Spleen (tissue), 13 donors: ENCODE results near the gene LPP. TPM values are rescaled to one million over a fixed set of nuclear protein-coding genes. Genes with fewer than 3 reads are reported as not detected.
A peak's percentile ranks its signal among the peaks of the same experiment; 100 is the strongest.

Experiments
- DNase-seq: peaks from one replicate; pipeline ENCODE4 v3.0.0-alpha.2; 2020
- H3K27ac ChIP-seq, 8 donors: fragments of 200-600 bp; sonication (generic) in 7 of 8; 1 replicate in 4 of 8; 2 replicates in 4 of 8; pipeline versions ENCODE4 v1.5.0 to v1.8.0; 2016 to 2021; ENCODE audit warnings: inconsistent platforms in 4 of 8, mild to moderate bottlenecking in 4 of 8, moderate library complexity in 1 of 8
- H3K27me3 ChIP-seq, 7 donors: fragments of 200-600 bp; sonication (generic) in 6 of 7; replicated peaks in 1 of 7; 1 replicate in 4 of 7; 2 replicates in 3 of 7; pipeline versions ENCODE4 v1.5.0 to v1.8.0; 2016 to 2021; ENCODE audit warnings: inconsistent platforms in 3 of 7, mild to moderate bottlenecking in 1 of 7
- H3K36me3 ChIP-seq, 6 donors: fragments of 200-600 bp; sonication (generic) in 5 of 6; 1 replicate in 4 of 6; 2 replicates in 2 of 6; pipeline versions ENCODE4 v1.5.0 to v1.8.0; 2016 to 2021; ENCODE audit warnings: inconsistent platforms in 2 of 6
- H3K4me1 ChIP-seq, 6 donors: fragments of 200-600 bp; sonication (generic) in 5 of 6; 1 replicate in 3 of 6; 2 replicates in 3 of 6; pipeline versions ENCODE4 v1.5.0 to v1.8.0; 2016 to 2021; ENCODE audit warnings: inconsistent platforms in 3 of 6
- H3K4me3 ChIP-seq, 8 donors: fragments of 200-600 bp; sonication (generic) in 7 of 8; 1 replicate in 4 of 8; 2 replicates in 4 of 8; pipeline versions ENCODE4 v1.5.0 to v1.8.0; 2016 to 2021; ENCODE audit warnings: inconsistent platforms in 4 of 8, mild to moderate bottlenecking in 4 of 8, moderate library complexity in 2 of 8
- H3K9me3 ChIP-seq, 8 donors: fragments of 200-600 bp; sonication (generic) in 7 of 8; 1 replicate in 4 of 8; 2 replicates in 4 of 8; pipeline versions ENCODE4 v1.5.0 to v1.8.0; 2016 to 2021; ENCODE audit warnings: inconsistent platforms in 4 of 8
- POLR2A ChIP-seq, 3 donors: fragments of 450-650 bp; IDR thresholded peaks; one replicate each; pipeline ENCODE4 v1.5.1; 2017; ENCODE audit warnings: antibody characterized with exemption in 3 of 3, mild to moderate bottlenecking in 1 of 3
- POLR2AphosphoS5 ChIP-seq, 3 donors: sonication (generic); formaldehyde crosslinking; IDR thresholded peaks; one replicate each; pipeline ENCODE4 v1.5.1; 2017; ENCODE audit warnings: antibody characterized with exemption in 3 of 3
- WGBS, 5 donors: extraction: QIAGEN DNeasy Blood & Tissue Kit in 3 of 5; methylation state at CpG; one replicate each; pipeline versions ENCODE4 v1.1.5 to v1.1.7; 2013 to 2018; 5-methylcytosine and 5-hydroxymethylcytosine counted together
- intact Hi-C: fragments of 100-400 bp; cut with DNase I; formaldehyde crosslinking; loops from one replicate; pipeline ENCODE4 v1.15.0; 2023; ENCODE audit warnings: low total_unique reads
- long read RNA-seq, 2 donors: transcript quantifications; one replicate each; lab custom pipeline, GENCODE V29; 2026
- polyA plus RNA-seq, 3 donors: library from polyadenylated mRNA; stranded (reverse); fragments of 200-250 nt; gene quantifications; one replicate each; pipeline ENCODE4 v1.2.1, GENCODE V29; 2013
- total RNA-seq, 7 donors: library from RNA; depleted of rRNA in 3 of 7; stranded (reverse); fragments of >200 nt in 3 of 7; fragmentation: NEBNext Ultra II Directional in 4 of 7; extraction: Animal tissue kit (Norgen Biotek cat#: 25700) in 4 of 7; gene quantifications; one replicate each; pipeline versions ENCODE4 v1.1.0 to v1.2.1, GENCODE V29; 2016 to 2021
- TF ChIP-seq, protein P1 (sequence below), 11 experiments: fragments of 200-600 bp in 7 of 11; fragments of 450-650 bp in 4 of 11; sonication (generic) in 4 of 11; IDR thresholded peaks in 8 of 11; conservative IDR thresholded peaks in 3 of 11; 1 replicate in 7 of 11; 2 replicates in 4 of 11; pipeline versions ENCODE4 v1.4.0 to v1.8.0; 2016 to 2021; ENCODE audit warnings: antibody characterized with exemption in 11 of 11, inconsistent platforms in 4 of 11, mild to moderate bottlenecking in 1 of 11
- donor health status: healthy with polysubstance abuse.
- donor health status: DM: no; HTN: no; CAD: no; lungs with moderate emphysema.
- donor health status: DM: no; HTN: no; CAD: no.
- donor health status: Bipolar disorder and iron deficiency.
- donor health status: healthy.
- donor health status: DM: no; HTN: no; CAD: no.
- donor health status: DM: yes; HTN: yes; CAD: no.

The LPP gene, protein sequence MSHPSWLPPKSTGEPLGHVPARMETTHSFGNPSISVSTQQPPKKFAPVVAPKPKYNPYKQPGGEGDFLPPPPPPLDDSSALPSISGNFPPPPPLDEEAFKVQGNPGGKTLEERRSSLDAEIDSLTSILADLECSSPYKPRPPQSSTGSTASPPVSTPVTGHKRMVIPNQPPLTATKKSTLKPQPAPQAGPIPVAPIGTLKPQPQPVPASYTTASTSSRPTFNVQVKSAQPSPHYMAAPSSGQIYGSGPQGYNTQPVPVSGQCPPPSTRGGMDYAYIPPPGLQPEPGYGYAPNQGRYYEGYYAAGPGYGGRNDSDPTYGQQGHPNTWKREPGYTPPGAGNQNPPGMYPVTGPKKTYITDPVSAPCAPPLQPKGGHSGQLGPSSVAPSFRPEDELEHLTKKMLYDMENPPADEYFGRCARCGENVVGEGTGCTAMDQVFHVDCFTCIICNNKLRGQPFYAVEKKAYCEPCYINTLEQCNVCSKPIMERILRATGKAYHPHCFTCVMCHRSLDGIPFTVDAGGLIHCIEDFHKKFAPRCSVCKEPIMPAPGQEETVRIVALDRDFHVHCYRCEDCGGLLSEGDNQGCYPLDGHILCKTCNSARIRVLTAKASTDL
- total RNA-seq (100 to 1,000 TPM; 109 to 270 (median 176) TPM), polyA plus RNA-seq (1 to 10 TPM; 2.4 to 5.6 (median 3.5) TPM)
- long read RNA-seq, donor 1 = 0 reads
- long read RNA-seq, donor 2 = 0 reads

DNA sequence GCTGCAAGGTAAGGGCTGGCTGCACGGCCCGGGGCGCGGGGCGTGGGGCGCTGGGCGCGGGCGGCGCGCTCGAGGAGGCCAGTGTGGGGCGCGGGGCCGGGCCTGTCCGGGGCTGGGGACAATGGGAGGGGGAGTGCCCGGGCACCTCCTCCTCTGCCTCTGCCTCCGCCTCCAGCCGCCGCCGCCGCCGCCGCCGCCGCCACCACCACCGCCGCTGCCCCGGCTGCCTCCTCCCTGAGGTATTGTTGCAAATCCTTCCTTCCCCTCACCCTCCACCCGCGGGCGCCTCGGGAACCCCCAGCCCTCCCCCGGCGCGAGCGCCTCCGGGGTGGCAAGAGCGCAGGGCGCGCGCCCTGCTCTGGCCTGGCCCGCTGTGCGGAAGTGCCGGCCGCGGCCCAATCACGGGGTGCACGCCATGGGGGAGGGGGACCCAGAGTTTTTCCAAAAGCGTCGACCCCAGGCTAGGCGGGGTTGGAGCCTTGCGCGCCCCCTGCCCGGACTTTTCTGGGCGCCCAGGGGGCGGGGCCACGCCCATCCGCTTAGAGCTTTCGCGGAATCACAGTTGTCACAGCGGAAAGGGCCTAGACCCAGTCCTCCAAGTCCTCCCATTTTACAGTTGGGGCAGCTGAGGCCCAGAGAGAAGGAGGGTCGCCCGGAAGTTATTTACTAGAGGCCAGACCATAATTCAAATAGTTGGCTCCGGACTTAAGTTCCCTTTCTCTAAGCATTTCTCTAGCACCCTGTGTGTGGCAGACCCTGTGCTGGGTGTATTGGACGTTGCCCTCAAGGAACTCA lies at the start of gene LPP:
Gene LPP, plus strand, starts transcription at position 144 of the 795 bp plus-strand sequence. CDS start 251,964 bp downstream, outside the sequence.
- peak in 1 of 3 donors; percentile 3 for TF ChIP-seq POLR2A (IDR thresholded peaks at IDR 0.05)
- TF ChIP-seq, protein P1, sequence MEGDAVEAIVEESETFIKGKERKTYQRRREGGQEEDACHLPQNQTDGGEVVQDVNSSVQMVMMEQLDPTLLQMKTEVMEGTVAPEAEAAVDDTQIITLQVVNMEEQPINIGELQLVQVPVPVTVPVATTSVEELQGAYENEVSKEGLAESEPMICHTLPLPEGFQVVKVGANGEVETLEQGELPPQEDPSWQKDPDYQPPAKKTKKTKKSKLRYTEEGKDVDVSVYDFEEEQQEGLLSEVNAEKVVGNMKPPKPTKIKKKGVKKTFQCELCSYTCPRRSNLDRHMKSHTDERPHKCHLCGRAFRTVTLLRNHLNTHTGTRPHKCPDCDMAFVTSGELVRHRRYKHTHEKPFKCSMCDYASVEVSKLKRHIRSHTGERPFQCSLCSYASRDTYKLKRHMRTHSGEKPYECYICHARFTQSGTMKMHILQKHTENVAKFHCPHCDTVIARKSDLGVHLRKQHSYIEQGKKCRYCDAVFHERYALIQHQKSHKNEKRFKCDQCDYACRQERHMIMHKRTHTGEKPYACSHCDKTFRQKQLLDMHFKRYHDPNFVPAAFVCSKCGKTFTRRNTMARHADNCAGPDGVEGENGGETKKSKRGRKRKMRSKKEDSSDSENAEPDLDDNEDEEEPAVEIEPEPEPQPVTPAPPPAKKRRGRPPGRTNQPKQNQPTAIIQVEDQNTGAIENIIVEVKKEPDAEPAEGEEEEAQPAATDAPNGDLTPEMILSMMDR (IDR thresholded peaks at IDR 0.05 in 8 of 11, conservative IDR thresholded peaks at IDR 0.05 in 3 of 11) = peak in 4 of 11 experiments; percentile 18 to 42 (median 24)
- peak; percentile 82 to 90 (median 84) for TF ChIP-seq POLR2AphosphoS5 (IDR thresholded peaks at IDR 0.05)
- Histone ChIP-seq H3K27ac (peak within 1 kb of the TSS; percentile 85 to 98 (median 94)), H3K27me3 (no peaks in the 10 kb centered on the region), H3K36me3 (no peaks in the 10 kb centered on the region), H3K9me3 (no peaks in the 10 kb centered on the region), H3K4me3 (peak within 1 kb of the TSS; percentile 74 to 96 (median 83)), H3K4me1 (peaks cover 20 to 67% (median 49%) of the 10 kb centered on the region in 6 donors)
- intact Hi-C loops = loop anchor here (10.0 kb wide), 1 partner anchor 409 kb away; the partner anchor contains the start of gene BCL6
- WGBS, 5 donors = 0 to 2% (median 1%) methylated on average over 24 to 66 of the region's 66 CpGs
- peak; percentile 98 for DNase-seq

DNA sequence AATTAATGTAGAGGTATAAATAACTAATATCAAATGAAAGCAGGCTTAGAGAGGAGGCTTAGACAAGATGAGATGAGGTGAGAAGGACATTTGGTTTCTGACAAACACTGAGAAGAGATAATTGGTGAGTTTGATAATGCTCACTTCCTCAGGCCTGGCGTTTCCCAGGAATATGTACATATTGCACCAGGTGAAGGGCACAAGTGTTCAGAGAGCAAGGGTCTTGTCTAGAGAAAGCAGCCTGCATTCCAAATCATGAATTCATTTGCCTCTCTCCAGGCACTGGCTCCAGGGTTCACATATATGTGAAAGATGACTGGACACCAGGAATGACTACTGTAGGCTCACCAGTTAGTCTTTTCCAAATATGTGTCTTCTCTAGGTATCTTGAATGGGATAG lies 48.0 kb upstream of the LPP start:
- 70 to 87% (median 76%) methylated on average over 1 of the region's 1 CpG for WGBS, 5 donors
- Histone ChIP-seq H3K36me3 (no peaks in the 10 kb centered on the region), H3K9me3 (peaks cover 0 to 7% (median 2%) of the 10 kb centered on the region in 8 donors), H3K27ac (no peak overlapping the region), H3K4me1 (peaks cover 0 to 16% (median 4%) of the 10 kb centered on the region in 6 donors), H3K27me3 (no peaks in the 10 kb centered on the region), H3K4me3 (no peak overlapping the region)
- DNase-seq = no peak
- intact Hi-C loops = no loop called here
- no peak for TF ChIP-seq POLR2AphosphoS5 (IDR thresholded peaks at IDR 0.05)
- TF ChIP-seq, protein P1 (IDR thresholded peaks at IDR 0.05 in 8 of 11, conservative IDR thresholded peaks at IDR 0.05 in 3 of 11) = no peak
- TF ChIP-seq POLR2A (IDR thresholded peaks at IDR 0.05) = no peak

DNA sequence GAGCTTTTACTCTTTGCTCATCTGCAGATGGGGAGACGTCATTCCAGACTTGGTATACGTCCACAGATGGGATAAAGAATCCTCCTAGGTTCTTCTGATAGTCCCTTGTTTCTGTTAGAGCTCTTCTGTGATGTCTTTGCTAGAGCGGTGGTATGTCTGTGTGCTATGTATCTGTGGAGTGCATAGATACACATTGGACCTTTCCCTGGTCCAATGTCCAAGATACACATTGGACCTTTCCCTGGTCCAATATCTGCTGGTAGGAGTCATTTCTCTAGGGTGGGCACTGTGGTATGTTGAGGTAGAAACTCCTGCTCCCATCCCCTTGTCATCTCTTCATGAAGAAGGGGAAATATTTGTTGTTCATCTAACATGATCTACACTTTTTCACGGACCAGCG lies 47.5 kb upstream of the LPP start:
- TF ChIP-seq POLR2AphosphoS5 (IDR thresholded peaks at IDR 0.05) (no peak), POLR2A (IDR thresholded peaks at IDR 0.05) (no peak)
- TF ChIP-seq, protein P1 (IDR thresholded peaks at IDR 0.05 in 8 of 11, conservative IDR thresholded peaks at IDR 0.05 in 3 of 11) = no peak
- Histone ChIP-seq H3K27ac (no peak overlapping the region), H3K4me1 (peaks cover 0 to 16% (median 4%) of the 10 kb centered on the region in 6 donors), H3K4me3 (no peak overlapping the region), H3K9me3 (peaks cover 0 to 3% (median 0%) of the 10 kb centered on the region in 8 donors), H3K36me3 (no peaks in the 10 kb centered on the region), H3K27me3 (no peaks in the 10 kb centered on the region)
- intact Hi-C loops = no loop called here
- 91 to 96% (median 92%) methylated on average over 5 of the region's 5 CpGs for WGBS, 5 donors
- DNase-seq = no peak
